AG20443 (cell line): Measurements from ENCODE around the gene FOXN3.

ENCODE experiments used
- DNase-seq: peaks from one replicate; pipeline ENCODE4 v3.0.0; 2012; ENCODE audit warnings: low spot score, mixed read lengths

Gene FOXN3

DNA sequence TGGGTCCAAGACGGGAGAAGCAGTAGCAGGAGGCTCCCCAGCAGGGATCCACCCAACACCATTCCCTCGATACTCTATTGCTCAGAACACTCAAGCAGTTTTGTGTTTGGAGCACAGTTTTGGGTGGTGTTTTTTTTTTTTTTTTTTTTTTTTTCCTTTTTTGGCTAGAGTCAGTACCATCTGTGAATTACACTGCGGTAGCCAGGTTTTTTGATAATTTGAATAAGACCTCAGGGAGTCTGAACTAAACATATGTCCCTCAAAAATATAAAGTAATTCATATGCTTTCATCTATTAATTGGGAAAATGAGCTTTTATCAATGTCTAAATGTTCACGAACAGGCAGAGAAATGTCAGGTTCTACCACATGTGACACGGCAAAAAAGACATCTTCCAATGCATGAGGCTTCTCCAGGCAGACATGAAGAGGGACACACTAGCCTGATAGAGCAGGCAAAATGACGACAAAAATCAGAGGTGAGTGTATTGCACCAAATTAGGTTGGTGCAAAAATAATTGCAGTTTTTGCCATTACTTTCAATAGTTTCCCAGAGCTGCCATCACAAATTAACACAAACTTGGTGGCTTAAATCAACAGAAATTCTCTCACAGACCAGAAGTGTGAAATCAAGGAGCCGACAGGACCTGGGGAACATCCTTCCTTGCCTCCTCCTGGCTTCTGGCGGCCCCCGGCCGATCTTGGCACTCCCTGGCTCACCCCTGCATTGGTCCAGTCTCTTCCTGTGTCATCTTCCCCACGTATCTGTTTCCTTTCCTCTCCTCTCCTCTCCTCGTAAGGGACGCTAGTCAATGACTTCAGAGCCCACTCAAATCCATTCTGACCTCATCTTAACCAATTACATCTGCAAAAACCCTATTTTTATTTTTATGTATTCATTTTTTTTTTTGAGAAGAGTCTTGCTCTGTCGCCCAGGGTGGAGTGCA is 33.9 kb downstream of the FOXN3 start:
- DNase-seq: no peak

DNA sequence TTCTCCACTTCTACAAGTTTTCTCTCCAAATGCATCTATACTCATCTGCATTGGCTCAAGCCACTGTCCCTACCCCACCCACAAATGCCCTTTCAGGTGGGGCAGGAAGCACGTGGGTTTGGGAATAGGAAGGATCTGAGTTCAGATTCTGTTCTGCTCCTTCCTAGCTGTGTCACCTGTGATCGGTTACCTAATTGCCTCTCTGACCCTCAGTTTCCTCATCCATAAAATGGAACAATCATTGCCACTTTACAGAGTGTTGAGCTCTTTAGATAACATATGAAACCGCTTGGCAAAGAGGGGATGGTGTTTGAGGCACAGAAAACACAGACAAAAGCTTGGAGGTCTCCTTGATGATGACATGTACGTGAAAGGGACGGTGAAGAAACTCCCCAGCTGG is 34.5 kb downstream of the FOXN3 start:
- no peak for DNase-seq

DNA sequence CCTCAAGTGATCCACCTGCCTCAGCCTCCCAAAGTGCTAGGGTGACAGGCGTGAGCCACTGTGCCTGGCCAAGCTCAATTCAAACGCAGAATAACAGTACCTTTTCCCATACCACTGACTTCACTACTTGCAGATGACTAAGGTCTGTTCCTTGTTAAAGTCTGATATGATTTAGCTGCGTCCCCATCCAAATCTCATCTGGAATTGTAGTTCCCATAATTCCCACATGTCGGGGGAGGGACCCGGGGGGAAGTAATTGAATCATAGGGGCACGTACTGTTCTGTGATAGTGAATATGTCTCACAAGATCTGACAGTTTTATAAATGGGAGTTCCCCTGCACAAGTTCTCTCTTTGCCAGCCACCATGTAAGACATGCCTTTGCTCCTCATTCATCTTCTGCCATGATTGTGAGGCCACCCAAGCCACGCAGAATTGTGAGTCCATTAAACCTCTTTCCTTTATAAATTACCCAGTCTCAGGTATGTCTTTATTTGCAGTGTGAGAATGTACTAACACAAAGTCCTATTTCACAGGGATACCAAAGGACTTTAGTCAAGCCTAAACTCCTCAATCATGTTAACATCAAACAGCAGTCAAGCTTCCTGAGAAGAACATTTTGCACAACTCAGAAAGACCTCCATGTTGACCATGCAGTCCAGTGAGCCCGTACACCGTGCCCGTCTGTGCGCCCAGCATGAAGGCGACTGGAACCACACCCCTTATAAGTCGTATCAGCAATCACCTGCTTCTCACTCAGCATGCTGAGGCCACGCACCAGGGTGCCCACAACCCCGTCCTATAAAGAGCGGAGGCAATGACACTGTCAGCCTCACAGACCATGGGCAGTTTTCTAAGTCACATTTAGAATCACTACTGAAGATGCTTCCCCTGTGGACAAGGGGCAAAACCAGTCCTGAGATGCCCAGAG is 36.9 kb downstream of the FOXN3 start:
- no peak for DNase-seq

- DNase-seq: no peak
These were observed 38.0 kb downstream of the FOXN3 start for GRCh38 chr14:89379006-89379405.

DNA sequence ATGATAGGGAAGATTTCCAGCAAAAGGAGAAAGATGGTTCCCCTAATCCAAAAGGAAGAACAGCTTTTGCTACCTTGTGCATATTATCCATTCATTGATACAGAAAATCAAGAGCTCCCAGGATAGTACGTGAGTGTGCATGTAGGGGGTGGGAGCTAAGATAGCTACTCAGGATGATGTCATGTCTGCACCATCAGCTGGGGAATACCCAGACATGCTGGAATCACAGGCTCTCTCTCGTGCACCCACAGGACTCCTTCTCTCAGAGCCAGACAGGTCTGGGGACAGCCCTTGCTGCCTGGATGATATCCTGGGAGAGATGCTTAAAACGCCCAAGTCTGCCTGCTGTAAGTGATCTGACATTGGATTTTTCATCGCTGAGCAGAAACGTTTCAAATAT is 38.9 kb downstream of the FOXN3 start:
- DNase-seq: peak; percentile 28

DNA sequence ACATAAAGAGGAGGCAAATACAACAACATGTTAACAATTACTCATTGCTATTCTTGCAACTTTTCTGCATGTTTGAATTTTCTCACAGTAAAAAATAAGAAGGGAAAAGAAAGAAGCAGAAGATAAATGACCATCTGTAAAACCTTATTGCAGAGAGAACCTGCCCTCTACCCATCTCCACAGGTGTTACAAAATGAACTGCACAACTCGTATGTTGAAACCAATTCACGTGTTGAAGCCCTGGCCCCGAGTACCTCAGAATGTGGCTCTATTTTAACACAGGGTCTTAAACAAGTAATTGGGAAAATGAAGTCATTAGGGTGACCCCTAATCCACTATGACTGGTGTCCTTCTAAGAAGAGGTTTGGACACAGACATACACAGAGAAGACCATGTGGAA is 39.5 kb downstream of the FOXN3 start:
- DNase-seq: no peak

- DNase-seq: no peak
These were observed 42.1 kb downstream of the FOXN3 start for GRCh38 chr14:89374908-89375307.

- no peak for DNase-seq
These were observed 43.8 kb downstream of the FOXN3 start for GRCh38 chr14:89373185-89373584.

DNA sequence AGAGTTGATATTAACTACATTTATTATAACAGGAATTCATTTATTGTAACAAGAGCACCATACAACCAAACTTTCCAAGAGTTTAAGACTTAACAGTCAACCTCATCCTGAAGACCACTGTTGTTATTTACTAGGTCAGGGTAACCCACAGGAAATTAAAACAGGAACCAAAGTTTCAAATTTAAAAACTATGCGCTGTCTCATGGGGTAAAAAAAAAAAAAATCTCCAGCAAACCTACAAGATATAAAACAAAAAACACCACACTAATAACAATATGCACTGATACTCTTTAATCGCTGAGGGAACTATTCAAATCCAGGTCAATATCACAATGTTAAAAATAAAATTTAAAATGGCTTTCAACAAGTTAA is 44.5 kb downstream of the FOXN3 start:
- DNase-seq: no peak

GRCh38 chr14:89371585-89372511 is 45.2 kb downstream of the FOXN3 start:
- DNase-seq: peak; percentile 36

GRCh38 chr14:89370781-89371180 is 46.3 kb downstream of the FOXN3 start:
- DNase-seq: no peak

DNA sequence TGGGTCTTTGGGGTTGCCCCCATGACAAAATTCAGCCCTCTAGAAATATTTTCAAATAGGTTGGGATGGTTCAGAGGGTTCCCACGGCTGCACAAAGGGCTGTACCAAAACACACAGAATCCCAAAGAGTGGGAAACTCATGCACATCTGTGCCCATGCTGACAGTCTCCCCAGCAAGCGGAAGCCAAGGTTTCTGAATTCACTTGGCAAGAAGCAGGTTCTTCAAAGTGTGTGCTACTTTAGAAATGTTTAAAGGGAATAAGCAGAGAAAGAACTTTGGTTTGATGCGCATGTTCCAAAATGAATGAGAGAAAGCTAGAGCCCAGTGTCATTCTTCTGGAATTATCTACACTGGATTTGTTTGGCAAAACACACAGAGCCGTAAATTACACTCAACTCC is 46.7 kb downstream of the FOXN3 start:
- DNase-seq: no peak

DNA sequence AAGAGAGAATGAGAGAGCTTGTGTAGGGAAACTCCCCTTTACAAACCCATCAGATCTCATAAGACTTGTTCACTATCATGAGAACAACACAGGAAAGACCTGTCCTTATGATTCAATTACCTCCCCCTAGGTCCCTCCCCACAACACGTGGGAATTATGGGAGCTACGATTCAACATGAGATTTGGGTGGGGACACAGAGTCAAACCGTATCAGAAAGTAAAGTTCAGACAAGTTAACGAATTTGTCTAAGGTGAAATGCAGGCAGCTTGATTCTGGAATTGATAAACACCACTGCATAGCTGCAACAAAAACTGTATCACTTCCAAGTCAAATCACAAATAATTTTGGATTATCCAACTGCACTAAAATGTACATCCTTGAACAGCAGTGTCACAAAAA is 47.4 kb downstream of the FOXN3 start:
- DNase-seq: no peak

DNA sequence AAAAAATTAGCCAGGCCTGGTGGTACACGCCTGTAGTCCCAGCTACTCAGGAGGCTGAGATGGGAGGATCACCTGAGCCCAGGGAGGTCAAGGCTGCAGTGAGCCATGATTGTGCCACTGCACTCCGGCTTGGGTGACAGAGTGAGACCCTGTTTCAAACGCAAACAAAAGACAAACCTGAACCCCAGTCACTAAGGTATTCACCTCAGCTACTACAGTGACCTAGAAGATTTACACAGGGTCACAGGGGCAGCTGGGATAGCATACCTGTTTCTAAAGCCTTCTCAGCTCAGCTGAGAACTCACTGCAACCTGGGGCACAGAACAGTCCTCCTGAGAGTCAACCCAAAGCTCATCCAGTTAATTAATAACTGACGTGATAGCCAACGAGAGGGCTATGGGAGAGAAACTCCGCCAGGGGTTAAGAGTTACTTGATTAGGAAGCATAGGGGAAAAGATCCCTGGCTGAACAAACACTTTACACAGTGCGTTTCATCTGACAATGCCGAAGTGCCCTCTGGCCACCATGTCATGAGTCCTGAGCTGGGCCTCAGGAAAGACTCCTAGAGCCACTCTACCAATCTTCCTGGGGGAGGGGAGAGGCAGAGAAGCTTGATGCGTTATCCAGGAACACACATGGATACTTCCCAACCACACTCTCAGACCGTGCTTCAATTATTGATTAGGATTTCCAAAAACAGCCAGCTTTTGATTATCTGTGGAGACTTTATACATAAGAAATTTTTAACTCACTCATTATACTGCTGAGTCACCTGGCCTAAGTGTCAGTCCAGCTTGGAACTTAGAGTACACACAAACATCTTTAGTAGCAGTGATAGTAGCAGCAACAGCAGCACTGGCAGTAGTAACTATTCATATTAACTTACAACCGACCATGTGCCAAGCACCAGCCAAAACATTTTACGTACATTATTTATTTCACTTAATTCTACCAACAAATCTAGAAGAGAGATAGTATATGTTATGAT is 48.2 kb downstream of the FOXN3 start:
- no peak for DNase-seq

DNA sequence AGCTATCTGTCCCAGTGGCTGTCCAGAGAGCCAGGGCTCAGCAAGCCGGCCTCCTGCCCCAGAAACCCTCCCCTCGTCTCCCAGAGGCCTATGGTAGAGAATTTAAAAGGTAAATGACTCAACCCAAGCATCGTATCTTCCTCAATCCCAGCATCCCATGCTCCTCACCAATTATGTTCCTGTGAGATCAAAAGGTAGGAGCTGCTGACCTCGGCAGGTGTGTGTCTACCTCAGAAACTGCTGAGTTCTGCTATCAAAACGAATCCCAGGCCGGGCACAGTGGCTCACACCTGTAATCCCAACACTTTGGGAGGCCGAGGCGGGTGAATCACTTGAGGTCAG is 49.3 kb downstream of the FOXN3 start:
- no peak for DNase-seq

- DNase-seq: no peak
These were observed 49.9 kb downstream of the FOXN3 start for GRCh38 chr14:89366864-89367778.

- DNase-seq: peak; percentile 44
These were observed 51.8 kb downstream of the FOXN3 start for GRCh38 chr14:89365061-89365801.

GRCh38 chr14:89364316-89364715 is 52.7 kb downstream of the FOXN3 start:
- no peak for DNase-seq

DNA sequence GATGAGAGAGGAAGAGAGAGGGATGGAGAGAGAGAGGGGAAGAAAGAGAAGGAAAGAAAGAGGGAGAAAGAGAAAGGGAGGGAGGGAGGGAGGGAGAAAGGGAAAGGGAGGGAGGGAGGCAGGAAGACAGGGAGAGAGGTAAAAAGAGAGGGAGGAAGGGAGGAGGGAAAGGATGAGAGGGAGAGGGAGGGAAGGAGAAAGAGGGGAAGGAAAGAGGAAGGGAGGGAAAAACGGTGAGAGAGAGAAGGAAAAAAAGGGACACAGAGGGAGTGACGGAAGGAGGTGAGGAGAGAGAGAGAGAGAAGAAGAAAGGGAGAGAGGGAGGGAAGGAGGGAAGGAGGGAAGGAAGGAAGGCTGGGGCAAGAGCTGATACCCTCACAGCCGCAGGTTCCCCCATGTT is 56.8 kb downstream of the FOXN3 start:
- no peak for DNase-seq
